Hepatocyte (in vitro differentiated cells): Measurements from ENCODE around the gene HS3ST4.

Source experiments
- CTCF ChIP-seq: fragments of 200-600 bp; sonication (generic); IDR thresholded peaks from 2 replicates; pipeline ENCODE4 v1.5.1; 2016; ENCODE audit warnings: antibody characterized with exemption, mild to moderate bottlenecking; ENCODE audit not compliant: poor library complexity
- EZH2 ChIP-seq: fragments of 200-600 bp; sonication (generic); IDR thresholded peaks from 2 replicates; pipeline ENCODE4 v1.6.1; 2016; ENCODE audit warnings: antibody characterized with exemption, mild to moderate bottlenecking, borderline replicate concordance

GRCh38 chr16:26012376-26012775 lies 320.6 kb downstream of the HS3ST4 start:
- TF ChIP-seq CTCF = no peak
- no peak for TF ChIP-seq EZH2
